CD4-positive, alpha-beta T cell (primary cell): ENCODE measurements around the gene TMEM219. TPM values are rescaled to one million over a fixed set of nuclear protein-coding genes. Genes with fewer than 3 reads are reported as not detected.

ENCODE experiments used
- ATAC-seq: fragments of 200-7000 bp; cut with Tn5 transposase; one replicate; pipeline ENCODE4 v1.10.0; 2022; ENCODE audit warnings: mild to moderate bottlenecking; ENCODE audit not compliant: poor library complexity
- CTCF ChIA-PET: fragments of 350-600 bp; sonication (Branson Sonifier 250); formaldehyde crosslinking; loops from one replicate; lab custom pipeline; 2021; ENCODE audit warnings: antibody characterized with exemption, inconsistent platforms; lab: Charles Lee
- POLR2A ChIA-PET: fragments of 350-600 bp; sonication (Branson Sonifier 250); formaldehyde crosslinking; loops from one replicate; lab custom pipeline; 2021; ENCODE audit warnings: antibody characterized with exemption, inconsistent platforms; lab: Charles Lee
- DNase-seq, 14 experiments: peaks; one replicate each; pipeline ENCODE4 v3.0.0-alpha.2; 2013 to 2020; ENCODE audit warnings: mixed read lengths in 2 of 14
- H3K27ac ChIP-seq, 2 donors: one replicate each; pipeline versions ENCODE4 v1.5.1 to v1.7.0; 2013; ENCODE audit warnings: low read length in 2 of 2, low read depth in 1 of 2, mild to moderate bottlenecking in 1 of 2
- H3K27me3 ChIP-seq, 2 experiments: 1 replicate in 1 of 2; 2 replicates in 1 of 2; pipeline versions ENCODE4 v1.6.1 to v1.7.0; 2013; ENCODE audit warnings: low read length in 2 of 2, control low read depth in 1 of 2, mild to moderate bottlenecking in 1 of 2, moderate library complexity in 1 of 2; ENCODE audit not compliant: insufficient read depth in 2 of 2, control insufficient read depth in 1 of 2
- H3K36me3 ChIP-seq: one replicate; pipeline ENCODE4 v1.6.1; 2013; ENCODE audit warnings: low read length, control low read depth; ENCODE audit not compliant: insufficient read depth
- H3K4me1 ChIP-seq: one replicate; pipeline ENCODE4 v1.6.1; 2013; ENCODE audit warnings: low read length, control low read depth; ENCODE audit not compliant: insufficient read depth
- H3K4me3 ChIP-seq: one replicate; pipeline ENCODE4 v1.5.1; 2013; ENCODE audit warnings: mild to moderate bottlenecking, low read length, moderate library complexity
- H3K9me3 ChIP-seq, 2 experiments: 1 replicate in 1 of 2; 2 replicates in 1 of 2; pipeline versions ENCODE4 v1.6.1 to v1.7.0; 2013; ENCODE audit warnings: low read length in 2 of 2, mild to moderate bottlenecking in 2 of 2, control low read depth in 1 of 2, moderate library complexity in 1 of 2; ENCODE audit not compliant: control insufficient read depth in 1 of 2, insufficient read depth in 1 of 2
- H3K27ac Mint-ChIP-seq: one replicate; pipeline ENCODE4 v1.8.0; 2020; ENCODE audit warnings: mixed read lengths
- H3K27me3 Mint-ChIP-seq: one replicate; pipeline ENCODE4 v1.8.0; 2021; ENCODE audit warnings: mixed read lengths
- H3K36me3 Mint-ChIP-seq: one replicate; pipeline ENCODE4 v1.8.0; 2021; ENCODE audit warnings: low read depth, mixed read lengths
- H3K4me1 Mint-ChIP-seq: one replicate; pipeline ENCODE4 v1.8.0; 2021; ENCODE audit warnings: low read depth, mixed read lengths
- H3K4me3 Mint-ChIP-seq: one replicate; pipeline ENCODE4 v1.8.0; 2020; ENCODE audit warnings: mild to moderate bottlenecking, mixed read lengths
- H3K9me3 Mint-ChIP-seq: one replicate; pipeline ENCODE4 v1.8.0; 2020; ENCODE audit warnings: mixed read lengths
- CTCF ChIP-seq: fragments of 200-600 bp; IDR thresholded peaks from one replicate; pipeline ENCODE4 v1.8.0; 2022; ENCODE audit warnings: antibody characterized with exemption, mild to moderate bottlenecking
- intact Hi-C, 2 experiments: fragments of 100-400 bp; cut with DNase I in 1 of 2; cut with micrococcal nuclease in 1 of 2; formaldehyde crosslinking; loops; one replicate each; pipeline versions ENCODE4 v1.15.1 to v1.9.0; 2023 to 2025; cut with DNase I, micrococcal nuclease
- total RNA-seq, 174 experiments: library from RNA in 2 of 174; stranded (reverse) in 2 of 174; gene quantifications; one replicate each; pipeline ENCODE4 v1.2.3 and lab custom pipeline; 2021 to 2026

Gene TMEM219
- total RNA-seq, 2 experiments from 2014 or later: 56.9 to 63.3 TPM

GRCh38 chr16:29915590-29916247 lies 46.2 kb upstream of the TMEM219 start:
- H3K4me1 ChIP-seq: no peaks in the 10 kb centered on the region
- Mint-ChIP-seq H3K9me3 (no peaks in the 10 kb centered on the region), H3K4me3 (no peak overlapping the region), H3K4me1 (peaks cover 6% of the 10 kb centered on the region), H3K27ac (no peak overlapping the region), H3K36me3 (peaks cover 62% of the 10 kb centered on the region), H3K27me3 (no peaks in the 10 kb centered on the region)
- H3K27ac ChIP-seq: no peak overlapping the region
- CTCF ChIA-PET: no interaction called here
- H3K36me3 ChIP-seq: peaks cover 40% of the 10 kb centered on the region
- TF ChIP-seq CTCF: no peak
- DNase-seq (no peak), ATAC-seq (no peak)
- H3K9me3 ChIP-seq: no peaks in the 10 kb centered on the region
- intact Hi-C loops: no loop called here
- no peaks in the 10 kb centered on the region for H3K27me3 ChIP-seq
- POLR2A ChIA-PET: interaction anchor here (1.4 kb wide), 1 partner anchor 11 kb away, joined by 3 read pairs; the partner anchor contains the start of gene KCTD13
- no peak overlapping the region for H3K4me3 ChIP-seq

- Mint-ChIP-seq H3K4me3 (no peak overlapping the region), H3K36me3 (peaks cover 71% of the 10 kb centered on the region), H3K9me3 (no peaks in the 10 kb centered on the region)
Observed at GRCh38 chr16:29916979-29917378, 44.9 kb upstream of the TMEM219 start.

GRCh38 chr16:29920288-29921033 lies 41.4 kb upstream of the TMEM219 start:
- H3K4me3 Mint-ChIP-seq: no peak overlapping the region
- H3K9me3 ChIP-seq: no peaks in the 10 kb centered on the region
- ATAC-seq (no peak), DNase-seq (no peak)
- peaks cover 72% of the 10 kb centered on the region for H3K36me3 Mint-ChIP-seq
- H3K4me3 ChIP-seq: no peak overlapping the region
- H3K27me3 ChIP-seq: no peaks in the 10 kb centered on the region
- H3K36me3 ChIP-seq: peaks cover 58% of the 10 kb centered on the region
- TF ChIP-seq CTCF: no peak
- no peaks in the 10 kb centered on the region for H3K27me3 Mint-ChIP-seq
- H3K4me1 ChIP-seq: peaks cover 17% of the 10 kb centered on the region
- no peak overlapping the region for H3K27ac ChIP-seq
- CTCF ChIA-PET: no interaction called here
- peaks cover 31% of the 10 kb centered on the region for H3K4me1 Mint-ChIP-seq
- intact Hi-C loops: loop anchor here in 1 of 2 experiments (5.0 kb wide), 1 partner anchor 57 kb away; no protein-coding TSS in a partner anchor
- H3K27ac Mint-ChIP-seq: no peak overlapping the region
- POLR2A ChIA-PET: interaction anchor here (1.2 kb wide), 1 partner anchor 218 kb away, joined by 3 read pairs; no protein-coding TSS in a partner anchor
- no peaks in the 10 kb centered on the region for H3K9me3 Mint-ChIP-seq

More at GRCh38 chr16:29916979-29917378, 44.9 kb upstream of the TMEM219 start:
- CTCF ChIA-PET: no interaction called here
- Mint-ChIP-seq H3K4me1 (peaks cover 12% of the 10 kb centered on the region), H3K27ac (no peak overlapping the region), H3K27me3 (no peaks in the 10 kb centered on the region)
- Histone ChIP-seq H3K27me3 (no peaks in the 10 kb centered on the region), H3K27ac (no peak overlapping the region), H3K9me3 (no peaks in the 10 kb centered on the region), H3K4me3 (no peak overlapping the region), H3K4me1 (no peaks in the 10 kb centered on the region), H3K36me3 (peaks cover 53% of the 10 kb centered on the region)
- intact Hi-C loops: no loop called here
- POLR2A ChIA-PET: no interaction called here
- no peak for TF ChIP-seq CTCF
- ATAC-seq: no peak
- DNase-seq: no peak
